Adrenal gland (tissue), 12 donors: ENCODE measurements around the gene DLG2. TPM values are rescaled to one million over a fixed set of nuclear protein-coding genes. Genes with fewer than 3 reads are reported as not detected.

Experiments
- DNase-seq, 7 donors: peaks; one replicate each; pipeline ENCODE4 v3.0.0-alpha.2; 2019 to 2020
- H3K27ac ChIP-seq, 5 donors: fragments of 200-600 bp; sonication (generic) in 4 of 5; 1 replicate in 3 of 5; 2 replicates in 2 of 5; pipeline versions ENCODE4 v1.5.1 to v1.8.0; 2016 to 2020; ENCODE audit warnings: mild to moderate bottlenecking in 1 of 5
- H3K27me3 ChIP-seq: fragments of 200-600 bp; 2 replicates; pipeline ENCODE4 v1.8.0; 2021
- H3K36me3 ChIP-seq, 2 donors: fragments of 200-600 bp; replicated peaks in 1 of 2; 1 replicate in 1 of 2; 2 replicates in 1 of 2; pipeline versions ENCODE4 v1.5.1 to v1.8.0; 2018 to 2022
- H3K4me1 ChIP-seq, 2 donors: fragments of 200-600 bp; replicated peaks in 1 of 2; 1 replicate in 1 of 2; 2 replicates in 1 of 2; pipeline versions ENCODE4 v1.5.1 to v1.8.0; 2018 to 2021
- H3K4me3 ChIP-seq, 4 donors: fragments of 200-600 bp; sonication (generic) in 3 of 4; one replicate each; pipeline ENCODE4 v1.5.1; 2016 to 2018
- H3K9me3 ChIP-seq, 3 donors: fragments of 200-600 bp; sonication (generic) in 1 of 3; replicated peaks in 1 of 3; 1 replicate in 2 of 3; 2 replicates in 1 of 3; pipeline versions ENCODE4 v1.5.1 to v1.8.0; 2016 to 2021
- CTCF ChIP-seq, 6 experiments: fragments of 450-650 bp in 4 of 6; fragments of 200-600 bp in 2 of 6; sonication (generic) in 1 of 6; IDR thresholded peaks; 1 replicate in 5 of 6; 2 replicates in 1 of 6; pipeline versions ENCODE4 v1.5.1 to v1.8.0; 2016 to 2021; ENCODE audit warnings: antibody characterized with exemption in 6 of 6, mild to moderate bottlenecking in 2 of 6, moderate library complexity in 1 of 6
- POLR2A ChIP-seq, 2 donors: fragments of 450-650 bp; IDR thresholded peaks; one replicate each; pipeline ENCODE4 v1.6.1; 2017; ENCODE audit warnings: antibody characterized with exemption in 2 of 2, mild to moderate bottlenecking in 2 of 2, moderate library complexity in 1 of 2
- WGBS, 4 donors: extraction: QIAGEN DNeasy Blood & Tissue Kit in 2 of 4; methylation state at CpG; one replicate each; pipeline versions ENCODE4 v1.1.5 to v1.1.7; 2013 to 2017; 5-methylcytosine and 5-hydroxymethylcytosine counted together
- intact Hi-C, 2 donors: fragments of 100-400 bp; cut with DNase I; formaldehyde crosslinking; loops; one replicate each; pipeline versions ENCODE4 v1.14.1 to v1.15.0; 2022 to 2023
- polyA plus RNA-seq, 3 donors: library from polyadenylated mRNA; stranded (reverse); fragments of 200-250 nt in 2 of 3; fragments of 350-450 nt in 1 of 3; fragmentation: Illumina TruSeq in 1 of 3; extraction: RNeasy Lipid Tissue Mini Kit (QIAGEN cat#74804) in 1 of 3; gene quantifications; one replicate each; pipeline ENCODE4 v1.2.3, GENCODE V29; 2013 to 2014
- total RNA-seq, 9 donors: library from RNA; depleted of rRNA in 4 of 9; stranded (reverse); fragments of >200 nt in 4 of 9; fragments of 120-200 nt in 1 of 9; fragmentation: NEBNext Ultra II Directional in 1 of 9; extraction: Animal tissue kit (Norgen Biotek cat#: 25700) in 1 of 9; gene quantifications; one replicate each; pipeline versions ENCODE4 v1.1.0 to v1.2.4, GENCODE V29; 2013 to 2023
- donor health status: healthy with polysubstance abuse.
- donor health status: Bipolar disorder and iron deficiency.
- donor health status: DM: yes; HTN: yes; CAD: no.
- donor health status: DM: no; HTN: no; CAD: no.
- donor health status: DM: no; HTN: no; CAD: no.
- donor health status: DM: yes; HTN: yes; CAD: no.

Gene DLG2
- total and polyA plus RNA-seq, 12 donors, result 8.3 to 101 (median 37.5) TPM

GRCh38 chr11:84136926-84137325, 1490.2 kb downstream of the DLG2 start:
- H3K27ac ChIP-seq, result no peak overlapping the region

GRCh38 chr11:84130646-84131427, 1496.3 kb downstream of the DLG2 start:
- Histone ChIP-seq H3K9me3 (no peaks in the 10 kb centered on the region), H3K4me1 (no peaks in the 10 kb centered on the region), H3K36me3 (no peaks in the 10 kb centered on the region), H3K4me3 (no peak overlapping the region), H3K27ac (no peak overlapping the region), H3K27me3 (no peaks in the 10 kb centered on the region)
- TF ChIP-seq POLR2A (IDR thresholded peaks at IDR 0.05), result no peak
- no peak for TF ChIP-seq CTCF (IDR thresholded peaks at IDR 0.05)
- WGBS, 4 donors, result 81 to 91% (median 85%) methylated on average over 3 of the region's 3 CpGs
- intact Hi-C loops, result no loop called here
- no peak for DNase-seq

More at GRCh38 chr11:84136926-84137325, 1490.2 kb downstream of the DLG2 start:
- intact Hi-C loops, result no loop called here
- H3K36me3 ChIP-seq, result no peaks in the 10 kb centered on the region
- no peak for DNase-seq
- H3K27me3 ChIP-seq, result no peaks in the 10 kb centered on the region
- peaks cover 0 to 4% of the 10 kb centered on the region in 2 donors for H3K4me1 ChIP-seq
- H3K4me3 ChIP-seq, result no peak overlapping the region
- no peaks in the 10 kb centered on the region for H3K9me3 ChIP-seq
- TF ChIP-seq POLR2A (IDR thresholded peaks at IDR 0.05) (no peak), CTCF (IDR thresholded peaks at IDR 0.05) (no peak)

DNA sequence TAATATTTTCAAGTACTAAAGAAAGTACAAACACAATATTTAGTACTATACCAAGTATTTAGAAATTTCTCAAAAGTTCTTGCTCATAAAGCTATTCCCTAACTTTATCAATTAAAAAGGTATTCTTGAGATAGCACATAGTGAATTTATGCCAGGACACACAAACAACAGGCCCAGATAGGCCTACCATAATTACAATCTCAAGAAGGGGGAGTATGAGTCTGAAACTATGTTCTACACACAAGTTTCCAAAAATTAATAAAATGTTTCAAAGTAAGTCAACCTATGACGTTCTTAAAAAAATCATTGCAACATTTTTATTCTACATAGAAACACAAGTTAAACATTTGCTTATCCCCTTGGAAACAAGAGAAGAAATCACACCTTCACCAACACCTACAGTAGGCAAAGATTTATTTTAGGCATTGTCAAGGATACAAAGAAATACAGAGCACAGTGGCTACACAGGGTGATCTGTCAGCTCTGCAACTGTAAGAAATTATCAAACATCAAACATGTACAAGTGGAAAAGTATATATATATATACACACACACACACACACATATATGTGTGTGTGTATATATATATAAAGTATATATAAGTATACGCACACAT, 1497.1 kb downstream of the DLG2 start:
- intact Hi-C loops, result no loop called here
- no peak for DNase-seq
- WGBS, 4 donors, result 72 to 96% (median 92%) methylated on average over 2 of the region's 2 CpGs
- no peak for TF ChIP-seq CTCF (IDR thresholded peaks at IDR 0.05)
- no peak for TF ChIP-seq POLR2A (IDR thresholded peaks at IDR 0.05)
- Histone ChIP-seq H3K9me3 (no peaks in the 10 kb centered on the region), H3K4me1 (no peaks in the 10 kb centered on the region), H3K36me3 (no peaks in the 10 kb centered on the region), H3K27me3 (no peaks in the 10 kb centered on the region), H3K4me3 (no peak overlapping the region), H3K27ac (no peak overlapping the region)

GRCh38 chr11:84128840-84129239, 1498.3 kb downstream of the DLG2 start:
- WGBS, 4 donors, result 55 to 66% (median 57%) methylated on average over 2 of the region's 2 CpGs
- no peak for DNase-seq
- Histone ChIP-seq H3K4me1 (peaks cover 0 to under 1% of the 10 kb centered on the region in 2 donors), H3K9me3 (no peaks in the 10 kb centered on the region), H3K36me3 (no peaks in the 10 kb centered on the region), H3K27me3 (no peaks in the 10 kb centered on the region), H3K4me3 (no peak overlapping the region), H3K27ac (no peak overlapping the region)
- no peak for TF ChIP-seq POLR2A (IDR thresholded peaks at IDR 0.05)
- no peak for TF ChIP-seq CTCF (IDR thresholded peaks at IDR 0.05)
- intact Hi-C loops, result no loop called here
